ENCODE results near the gene KRT77. TPM values are rescaled to one million over a fixed set of nuclear protein-coding genes. Genes with fewer than 3 reads are reported as not detected.

The KRT77 gene
- total RNA-seq, 1 donor from 2014 or later, result not detected

DNA sequence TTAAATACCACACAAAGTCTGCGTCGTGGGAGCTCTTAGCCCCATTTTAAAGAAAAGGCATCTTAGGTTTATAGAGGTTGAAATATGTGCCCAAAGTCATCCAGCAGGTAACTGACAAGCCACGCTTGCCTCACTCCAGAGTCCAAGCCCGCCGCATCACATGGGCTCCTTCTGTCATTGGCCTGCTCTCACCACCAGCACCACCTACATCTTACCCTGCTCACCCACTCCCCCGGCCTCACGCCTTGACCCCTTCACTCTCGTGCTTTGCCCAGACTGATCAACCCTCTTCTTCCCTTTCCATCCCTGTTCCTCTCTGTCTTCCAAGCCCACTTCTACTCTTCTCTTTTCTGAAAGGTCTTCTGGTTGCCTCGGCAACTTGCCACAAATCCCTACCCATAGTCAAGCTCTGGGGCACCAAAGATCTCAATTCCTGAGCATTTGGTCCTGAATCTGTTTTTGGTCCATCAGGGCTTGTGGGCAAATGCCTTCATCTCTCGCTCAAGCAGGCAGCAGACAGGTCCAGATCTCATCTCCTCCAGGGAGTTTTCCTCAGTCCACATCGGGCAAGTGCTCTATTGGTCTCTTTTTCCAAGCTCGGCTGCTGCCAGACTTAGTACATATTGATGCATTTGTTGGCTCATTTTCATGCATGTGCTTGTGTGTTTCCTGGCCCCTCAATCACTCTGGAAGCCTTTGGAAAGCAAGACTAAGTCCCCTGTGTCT, 19.6 kb downstream of the KRT77 start:
- DNase-seq (ENCODE audit: extremely low spot score, unreplicated experiment), result no peak
- no peaks in the 10 kb centered on the region for H3K4me1 Mint-ChIP-seq (ENCODE audit: unreplicated experiment)
- no peak overlapping the region for H3K27ac Mint-ChIP-seq (ENCODE audit: unreplicated experiment)
- TF ChIP-seq, protein P1, sequence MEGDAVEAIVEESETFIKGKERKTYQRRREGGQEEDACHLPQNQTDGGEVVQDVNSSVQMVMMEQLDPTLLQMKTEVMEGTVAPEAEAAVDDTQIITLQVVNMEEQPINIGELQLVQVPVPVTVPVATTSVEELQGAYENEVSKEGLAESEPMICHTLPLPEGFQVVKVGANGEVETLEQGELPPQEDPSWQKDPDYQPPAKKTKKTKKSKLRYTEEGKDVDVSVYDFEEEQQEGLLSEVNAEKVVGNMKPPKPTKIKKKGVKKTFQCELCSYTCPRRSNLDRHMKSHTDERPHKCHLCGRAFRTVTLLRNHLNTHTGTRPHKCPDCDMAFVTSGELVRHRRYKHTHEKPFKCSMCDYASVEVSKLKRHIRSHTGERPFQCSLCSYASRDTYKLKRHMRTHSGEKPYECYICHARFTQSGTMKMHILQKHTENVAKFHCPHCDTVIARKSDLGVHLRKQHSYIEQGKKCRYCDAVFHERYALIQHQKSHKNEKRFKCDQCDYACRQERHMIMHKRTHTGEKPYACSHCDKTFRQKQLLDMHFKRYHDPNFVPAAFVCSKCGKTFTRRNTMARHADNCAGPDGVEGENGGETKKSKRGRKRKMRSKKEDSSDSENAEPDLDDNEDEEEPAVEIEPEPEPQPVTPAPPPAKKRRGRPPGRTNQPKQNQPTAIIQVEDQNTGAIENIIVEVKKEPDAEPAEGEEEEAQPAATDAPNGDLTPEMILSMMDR (IDR thresholded peaks at IDR 0.05), result no peak
- H3K9me3 Mint-ChIP-seq (ENCODE audit: unreplicated experiment), result no peaks in the 10 kb centered on the region
- peaks cover 76% of the 10 kb centered on the region for H3K27me3 Mint-ChIP-seq (ENCODE audit: unreplicated experiment)
- H3K36me3 Mint-ChIP-seq (ENCODE audit: unreplicated experiment), result no peaks in the 10 kb centered on the region
- H3K4me3 Mint-ChIP-seq (ENCODE audit: unreplicated experiment), result no peak overlapping the region

DNA sequence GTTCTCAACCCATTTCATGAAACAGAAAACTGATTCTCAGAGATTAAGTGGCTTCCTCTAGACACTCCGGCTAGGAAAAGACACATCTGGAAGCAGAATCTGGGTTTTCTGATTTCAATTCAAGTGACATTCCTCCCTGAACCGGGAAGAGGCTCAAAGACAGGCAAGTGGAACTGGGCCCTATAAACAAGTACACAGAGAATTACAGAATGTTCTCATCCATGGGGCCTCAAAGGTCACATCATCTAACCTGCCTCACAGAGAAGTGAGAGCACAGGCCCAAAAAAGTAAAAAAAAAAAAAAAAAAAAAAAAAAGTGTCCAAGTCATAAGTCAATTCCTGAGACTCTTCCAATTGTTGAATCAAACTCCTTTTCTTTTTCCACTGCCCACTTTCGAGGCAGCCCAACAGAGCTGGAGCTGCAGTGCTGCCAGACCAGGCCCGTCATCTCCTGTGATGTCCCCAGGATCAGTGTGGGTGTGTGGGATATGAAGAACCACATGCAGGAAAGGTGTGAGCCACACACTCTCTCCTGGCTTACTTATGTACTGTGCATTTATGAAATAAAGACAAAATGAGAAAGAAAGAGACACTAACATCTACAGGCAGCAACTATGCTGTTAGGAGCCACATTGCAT, 20.3 kb downstream of the KRT77 start:
- H3K27ac Mint-ChIP-seq (ENCODE audit: unreplicated experiment), result no peak overlapping the region
- DNase-seq (ENCODE audit: extremely low spot score, unreplicated experiment), result no peak
- no peaks in the 10 kb centered on the region for H3K4me1 Mint-ChIP-seq (ENCODE audit: unreplicated experiment)
- H3K27me3 Mint-ChIP-seq (ENCODE audit: unreplicated experiment), result peaks cover 76% of the 10 kb centered on the region
- H3K36me3 Mint-ChIP-seq (ENCODE audit: unreplicated experiment), result no peaks in the 10 kb centered on the region
- TF ChIP-seq, protein P1 (IDR thresholded peaks at IDR 0.05), result no peak
- H3K9me3 Mint-ChIP-seq (ENCODE audit: unreplicated experiment), result no peaks in the 10 kb centered on the region
- no peak overlapping the region for H3K4me3 Mint-ChIP-seq (ENCODE audit: unreplicated experiment)

DNA sequence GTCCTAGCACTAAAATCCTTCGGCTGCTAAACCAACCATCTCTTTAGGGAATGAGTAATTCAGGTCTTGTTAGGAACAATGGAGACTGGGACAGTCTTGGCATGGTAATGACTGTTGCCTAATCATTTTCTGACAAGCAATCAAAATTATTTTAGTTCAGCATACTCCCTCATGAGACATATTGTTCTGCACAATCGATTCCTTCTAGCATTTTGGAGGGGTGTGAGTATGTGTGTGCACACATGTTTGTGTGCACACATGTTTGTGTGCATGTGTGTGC, 21.0 kb downstream of the KRT77 start:
- no peaks in the 10 kb centered on the region for H3K36me3 Mint-ChIP-seq (ENCODE audit: unreplicated experiment)
- peaks cover 73% of the 10 kb centered on the region for H3K27me3 Mint-ChIP-seq (ENCODE audit: unreplicated experiment)
- DNase-seq (ENCODE audit: extremely low spot score, unreplicated experiment), result no peak
- H3K9me3 Mint-ChIP-seq (ENCODE audit: unreplicated experiment), result no peaks in the 10 kb centered on the region
- no peak overlapping the region for H3K27ac Mint-ChIP-seq (ENCODE audit: unreplicated experiment)
- H3K4me3 Mint-ChIP-seq (ENCODE audit: unreplicated experiment), result no peak overlapping the region
- H3K4me1 Mint-ChIP-seq (ENCODE audit: unreplicated experiment), result no peaks in the 10 kb centered on the region
- TF ChIP-seq, protein P1 (IDR thresholded peaks at IDR 0.05), result no peak

DNA sequence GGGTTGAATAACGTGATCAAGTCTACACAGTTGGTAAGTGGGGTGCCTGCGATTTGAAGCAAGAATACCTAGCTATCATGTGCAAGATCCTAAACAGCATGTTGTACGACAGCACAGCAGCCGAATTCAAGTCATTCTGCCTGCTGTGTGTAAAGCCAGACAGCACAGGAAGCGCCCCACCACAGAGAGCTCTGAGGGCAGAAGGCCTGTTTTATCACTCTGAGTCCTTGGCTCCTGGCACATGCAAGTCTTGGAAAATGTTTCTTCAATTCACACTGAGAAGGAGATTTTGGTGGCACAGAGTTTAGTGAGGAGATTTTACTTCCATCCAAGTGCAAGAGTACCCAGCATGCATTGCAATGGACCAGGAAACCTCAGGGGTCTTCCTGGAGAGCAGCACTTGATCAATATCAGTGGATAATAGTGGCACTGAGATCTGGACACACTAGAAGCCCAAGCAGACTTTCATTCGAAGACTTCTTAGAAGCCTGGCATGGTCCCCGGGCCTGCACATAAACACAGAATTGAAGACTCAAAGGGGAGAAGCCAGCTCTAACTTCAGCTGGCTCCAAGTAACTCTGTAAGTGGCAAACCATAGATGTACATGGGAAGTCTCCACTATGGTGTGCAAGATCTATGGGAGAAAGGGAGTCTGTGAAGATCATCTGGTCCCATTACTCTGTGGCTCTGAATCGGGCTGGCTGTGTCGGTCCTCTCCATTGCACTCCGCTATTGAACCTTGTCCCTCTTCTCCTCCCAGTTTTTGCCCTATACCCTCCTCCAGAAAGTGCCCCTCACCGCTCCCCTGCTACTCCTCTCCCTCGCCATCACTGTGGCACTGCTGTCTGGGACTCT, 21.6 kb downstream of the KRT77 start:
- no peaks in the 10 kb centered on the region for H3K9me3 Mint-ChIP-seq (ENCODE audit: unreplicated experiment)
- TF ChIP-seq, protein P1 (IDR thresholded peaks at IDR 0.05), result no peak
- no peaks in the 10 kb centered on the region for H3K36me3 Mint-ChIP-seq (ENCODE audit: unreplicated experiment)
- H3K4me1 Mint-ChIP-seq (ENCODE audit: unreplicated experiment), result no peaks in the 10 kb centered on the region
- H3K27me3 Mint-ChIP-seq (ENCODE audit: unreplicated experiment), result peaks cover 68% of the 10 kb centered on the region
- no peak overlapping the region for H3K27ac Mint-ChIP-seq (ENCODE audit: unreplicated experiment)
- no peak for DNase-seq (ENCODE audit: extremely low spot score, unreplicated experiment)
- no peak overlapping the region for H3K4me3 Mint-ChIP-seq (ENCODE audit: unreplicated experiment)

DNA sequence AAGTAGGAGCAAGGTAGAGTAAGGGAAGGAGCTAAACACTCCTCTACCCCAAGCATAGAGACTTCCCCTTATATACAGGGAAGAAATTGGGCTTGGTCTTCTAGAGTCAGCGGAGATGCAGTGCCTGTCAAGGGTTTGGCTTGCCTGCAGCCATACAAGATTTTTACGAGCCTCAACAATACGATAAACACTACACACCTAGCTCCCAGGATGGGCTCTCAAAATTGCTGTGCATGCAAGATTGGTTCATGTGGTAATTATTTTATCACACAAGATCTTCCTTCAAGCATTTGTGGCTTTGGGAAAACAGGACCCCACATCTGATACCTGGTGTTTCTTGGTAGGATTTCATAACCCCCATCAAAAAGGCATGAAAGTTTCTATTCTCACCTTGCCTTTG, 23.0 kb downstream of the KRT77 start, which contains the start of gene KRT1:
Gene KRT1 (minus strand): TSS at position 45 of the 400 bp plus-strand sequence. CDS start 59 bp downstream, outside the sequence.
- Mint-ChIP-seq H3K27ac (ENCODE audit: unreplicated experiment) (no peak within 1 kb of the TSS), H3K4me3 (ENCODE audit: unreplicated experiment) (no peak within 1 kb of the TSS), H3K9me3 (ENCODE audit: unreplicated experiment) (no peaks in the 10 kb centered on the region), H3K27me3 (ENCODE audit: unreplicated experiment) (peaks cover 70% of the 10 kb centered on the region), H3K36me3 (ENCODE audit: unreplicated experiment) (no peaks in the 10 kb centered on the region), H3K4me1 (ENCODE audit: unreplicated experiment) (no peaks in the 10 kb centered on the region)
- no peak for DNase-seq (ENCODE audit: extremely low spot score, unreplicated experiment)
- TF ChIP-seq, protein P1 (IDR thresholded peaks at IDR 0.05), result no peak

Measured in osteocyte (in vitro differentiated cells).